Fibroblast of lung (primary cell): ENCODE data around the gene ZNF436.

Experiments used
- EZH2 ChIP-seq: IDR thresholded peaks from 2 replicates; pipeline ENCODE4 v1.5.1; 2012; ENCODE audit warnings: low read length, control low read depth, mild to moderate bottlenecking; ENCODE audit errors: missing control alignments
- TF ChIP-seq, protein P1 (sequence below), 2 donors: IDR thresholded peaks in 1 of 2; conservative IDR thresholded peaks in 1 of 2; 1 replicate in 1 of 2; 2 replicates in 1 of 2; pipeline ENCODE4 v1.5.1; 2011 to 2012; ENCODE audit warnings: low read length in 2 of 2, control low read depth in 1 of 2, inconsistent platforms in 1 of 2, low read depth in 1 of 2, mild to moderate bottlenecking in 1 of 2

DNA sequence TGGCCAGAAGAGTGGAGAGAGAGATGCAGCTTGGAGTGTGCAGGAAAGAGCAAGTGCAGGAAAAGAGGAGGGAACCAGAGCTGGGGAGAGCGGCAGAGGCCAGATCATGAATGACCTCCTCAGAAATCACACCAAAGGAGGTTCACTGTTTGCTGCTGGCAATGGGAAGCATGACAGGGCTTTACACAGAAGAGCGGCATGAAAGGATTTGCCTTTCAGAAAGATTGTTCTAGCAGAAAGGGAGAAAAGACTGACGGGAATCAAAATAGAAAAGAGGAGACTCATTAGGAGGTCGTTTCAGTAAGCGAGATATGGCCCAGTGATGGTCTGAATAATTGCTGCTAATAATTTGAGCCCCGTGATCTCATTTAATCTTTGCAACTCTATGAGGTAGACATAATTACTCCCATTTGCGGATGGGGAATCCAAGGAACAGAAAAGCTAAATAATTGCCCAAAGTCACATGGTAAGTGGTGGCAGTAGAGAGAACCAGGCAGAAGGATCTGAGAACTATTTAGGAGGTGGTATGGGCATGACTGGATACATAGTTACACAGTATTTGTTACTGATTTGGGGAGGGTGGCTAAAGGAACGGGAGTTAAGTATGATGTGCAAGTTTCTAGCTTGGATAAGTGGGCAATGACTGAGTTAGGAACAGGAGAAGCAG, 13.0 kb downstream of the ZNF436 start:
- TF ChIP-seq, protein P1, sequence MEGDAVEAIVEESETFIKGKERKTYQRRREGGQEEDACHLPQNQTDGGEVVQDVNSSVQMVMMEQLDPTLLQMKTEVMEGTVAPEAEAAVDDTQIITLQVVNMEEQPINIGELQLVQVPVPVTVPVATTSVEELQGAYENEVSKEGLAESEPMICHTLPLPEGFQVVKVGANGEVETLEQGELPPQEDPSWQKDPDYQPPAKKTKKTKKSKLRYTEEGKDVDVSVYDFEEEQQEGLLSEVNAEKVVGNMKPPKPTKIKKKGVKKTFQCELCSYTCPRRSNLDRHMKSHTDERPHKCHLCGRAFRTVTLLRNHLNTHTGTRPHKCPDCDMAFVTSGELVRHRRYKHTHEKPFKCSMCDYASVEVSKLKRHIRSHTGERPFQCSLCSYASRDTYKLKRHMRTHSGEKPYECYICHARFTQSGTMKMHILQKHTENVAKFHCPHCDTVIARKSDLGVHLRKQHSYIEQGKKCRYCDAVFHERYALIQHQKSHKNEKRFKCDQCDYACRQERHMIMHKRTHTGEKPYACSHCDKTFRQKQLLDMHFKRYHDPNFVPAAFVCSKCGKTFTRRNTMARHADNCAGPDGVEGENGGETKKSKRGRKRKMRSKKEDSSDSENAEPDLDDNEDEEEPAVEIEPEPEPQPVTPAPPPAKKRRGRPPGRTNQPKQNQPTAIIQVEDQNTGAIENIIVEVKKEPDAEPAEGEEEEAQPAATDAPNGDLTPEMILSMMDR (conservative IDR thresholded peaks at IDR 0.05 in 1 of 2, IDR thresholded peaks at IDR 0.05 in 1 of 2; ENCODE audit: low read depth in 1 of 2, low read length in 2 of 2) = no peak
- TF ChIP-seq EZH2 = no peak
